DND-41 (cell line): ENCODE measurements around the gene EPRS1.

Experiments
- ATAC-seq: fragments of 200-7000 bp; cut with Tn5 transposase; 3 replicates; pipeline ENCODE4 v1.9.1; 2021; ENCODE audit warnings: low read depth; ENCODE audit not compliant: insufficient read depth
- DNase-seq: peaks from one replicate; pipeline ENCODE4 v3.0.0-alpha.2; 2020
- H2AFZ ChIP-seq: 2 replicates; pipeline ENCODE4 v1.6.0; 2012; ENCODE audit warnings: low read depth, low read length
- H3K27ac ChIP-seq: 2 replicates; pipeline ENCODE4 v1.5.1; 2012; ENCODE audit warnings: low read length, inconsistent platforms
- H3K27me3 ChIP-seq: fragments of 200-600 bp; sonication (generic); 2 replicates; pipeline ENCODE4 v1.6.0; 2012; ENCODE audit warnings: low read length, mild to moderate bottlenecking, inconsistent platforms; ENCODE audit not compliant: insufficient read depth, poor library complexity
- H3K36me3 ChIP-seq: 2 replicates; pipeline ENCODE4 v1.5.1; 2012; ENCODE audit warnings: low read length, inconsistent platforms; ENCODE audit not compliant: insufficient read depth
- H3K4me1 ChIP-seq: 2 replicates; pipeline ENCODE4 v1.5.1; 2012; ENCODE audit warnings: mild to moderate bottlenecking, low read length; ENCODE audit not compliant: insufficient read depth
- H3K4me2 ChIP-seq: 2 replicates; pipeline ENCODE4 v1.6.0; 2012; ENCODE audit warnings: mild to moderate bottlenecking, moderate library complexity, low read length, inconsistent platforms; ENCODE audit not compliant: insufficient read depth
- H3K4me3 ChIP-seq, 2 experiments: fragments of 200-600 bp in 1 of 2; shearing (Covaris generic) in 1 of 2; 2 replicates each; pipeline ENCODE4 v1.5.1; 2012 to 2016; ENCODE audit warnings: inconsistent platforms in 2 of 2, low read length in 2 of 2, mild to moderate bottlenecking in 2 of 2, low read depth in 1 of 2, moderate library complexity in 1 of 2
- H3K79me2 ChIP-seq: 2 replicates; pipeline ENCODE4 v1.6.0; 2012; ENCODE audit warnings: low read length, inconsistent platforms; ENCODE audit not compliant: insufficient read depth
- H3K9ac ChIP-seq: 2 replicates; pipeline ENCODE4 v1.6.0; 2012; ENCODE audit warnings: low read depth, mild to moderate bottlenecking, inconsistent platforms, low read length, moderate library complexity
- H3K9me3 ChIP-seq: 2 replicates; pipeline ENCODE4 v1.5.1; 2012; ENCODE audit warnings: low read length, moderate library complexity, mild to moderate bottlenecking, inconsistent platforms; ENCODE audit not compliant: insufficient read depth, severe bottlenecking
- H4K20me1 ChIP-seq: 2 replicates; pipeline ENCODE4 v1.6.0; 2012; ENCODE audit warnings: low read length; ENCODE audit not compliant: insufficient read depth
- EZH2 ChIP-seq: IDR thresholded peaks from 3 replicates; pipeline ENCODE4 v1.6.1; 2012; ENCODE audit warnings: borderline replicate concordance, low read depth, mild to moderate bottlenecking, moderate library complexity, low read length, inconsistent platforms; ENCODE audit not compliant: severe bottlenecking
- TF ChIP-seq, protein P1 (sequence below): IDR thresholded peaks from 2 replicates; pipeline ENCODE4 v1.5.1; 2012; ENCODE audit warnings: borderline replicate concordance, low read length, moderate library complexity, mild to moderate bottlenecking; ENCODE audit not compliant: poor library complexity, severe bottlenecking; ENCODE audit errors: extremely low read depth

Gene EPRS1

DNA sequence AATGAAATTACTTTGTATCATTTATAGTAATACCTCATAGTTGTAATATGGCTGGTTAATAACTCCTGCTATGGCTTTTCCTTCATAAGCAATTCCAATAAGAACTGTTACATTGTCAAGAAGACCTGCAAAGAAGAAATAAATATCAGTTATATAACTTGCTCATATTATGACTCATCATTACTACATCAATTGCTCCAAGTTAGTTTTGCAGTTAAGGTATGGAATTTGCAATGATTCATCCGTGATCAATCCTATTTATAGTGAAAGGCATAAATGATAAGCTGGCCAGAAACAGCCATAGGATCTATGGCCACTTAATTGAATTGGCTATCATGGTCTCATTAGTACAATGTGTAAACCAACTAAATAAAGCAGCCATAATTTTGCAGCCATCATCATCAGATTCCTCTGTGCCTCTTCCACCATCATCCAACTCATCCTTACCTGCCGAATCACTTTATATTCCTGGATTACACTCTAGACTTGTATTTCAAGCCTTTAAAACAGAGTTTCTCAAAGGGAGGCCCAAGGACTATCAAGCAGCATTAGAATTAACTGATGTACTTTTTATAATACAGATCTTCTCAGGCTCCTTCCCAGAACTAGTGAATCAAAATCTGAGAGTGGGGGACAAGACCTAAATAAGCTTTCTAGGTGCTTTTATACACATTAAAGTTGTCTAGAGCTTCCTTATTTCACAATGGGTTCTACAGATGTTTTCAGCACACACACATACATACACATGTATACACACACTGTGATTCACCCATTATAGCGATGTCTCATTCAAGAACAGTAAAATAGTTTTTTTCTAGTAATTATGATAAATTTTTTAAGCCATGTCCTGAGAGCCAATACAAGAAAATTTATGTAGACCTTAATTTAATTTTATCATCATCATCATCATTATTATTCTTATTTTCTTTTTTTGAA, 21.2 kb upstream of the EPRS1 start:
- DNase-seq (no peak), ATAC-seq (no peak)
- Histone ChIP-seq H2AFZ (no peak overlapping the region), H3K27me3 (no peaks in the 10 kb centered on the region), H3K4me2 (no peak overlapping the region), H3K79me2 (no peaks in the 10 kb centered on the region), H3K4me1 (no peaks in the 10 kb centered on the region), H3K36me3 (peaks cover 45% of the 10 kb centered on the region), H3K9me3 (no peaks in the 10 kb centered on the region), H3K4me3 (no peak overlapping the region), H3K9ac (no peak overlapping the region), H4K20me1 (no peaks in the 10 kb centered on the region), H3K27ac (no peak overlapping the region)
- TF ChIP-seq EZH2: no peak
- TF ChIP-seq, protein P1, sequence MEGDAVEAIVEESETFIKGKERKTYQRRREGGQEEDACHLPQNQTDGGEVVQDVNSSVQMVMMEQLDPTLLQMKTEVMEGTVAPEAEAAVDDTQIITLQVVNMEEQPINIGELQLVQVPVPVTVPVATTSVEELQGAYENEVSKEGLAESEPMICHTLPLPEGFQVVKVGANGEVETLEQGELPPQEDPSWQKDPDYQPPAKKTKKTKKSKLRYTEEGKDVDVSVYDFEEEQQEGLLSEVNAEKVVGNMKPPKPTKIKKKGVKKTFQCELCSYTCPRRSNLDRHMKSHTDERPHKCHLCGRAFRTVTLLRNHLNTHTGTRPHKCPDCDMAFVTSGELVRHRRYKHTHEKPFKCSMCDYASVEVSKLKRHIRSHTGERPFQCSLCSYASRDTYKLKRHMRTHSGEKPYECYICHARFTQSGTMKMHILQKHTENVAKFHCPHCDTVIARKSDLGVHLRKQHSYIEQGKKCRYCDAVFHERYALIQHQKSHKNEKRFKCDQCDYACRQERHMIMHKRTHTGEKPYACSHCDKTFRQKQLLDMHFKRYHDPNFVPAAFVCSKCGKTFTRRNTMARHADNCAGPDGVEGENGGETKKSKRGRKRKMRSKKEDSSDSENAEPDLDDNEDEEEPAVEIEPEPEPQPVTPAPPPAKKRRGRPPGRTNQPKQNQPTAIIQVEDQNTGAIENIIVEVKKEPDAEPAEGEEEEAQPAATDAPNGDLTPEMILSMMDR: no peak

GRCh38 chr1:220062629-220063028, 16.3 kb upstream of the EPRS1 start:
- Histone ChIP-seq H4K20me1 (no peaks in the 10 kb centered on the region), H2AFZ (no peak overlapping the region), H3K36me3 (peaks cover 47% of the 10 kb centered on the region), H3K4me1 (no peaks in the 10 kb centered on the region), H3K9ac (no peak overlapping the region), H3K79me2 (no peaks in the 10 kb centered on the region), H3K27ac (no peak overlapping the region), H3K4me2 (no peak overlapping the region), H3K27me3 (no peaks in the 10 kb centered on the region), H3K9me3 (no peaks in the 10 kb centered on the region), H3K4me3 (no peak overlapping the region)
- DNase-seq (no peak), ATAC-seq (no peak)
- TF ChIP-seq, protein P1: no peak
- TF ChIP-seq EZH2: no peak

GRCh38 chr1:220060876-220061275, 14.6 kb upstream of the EPRS1 start:
- Histone ChIP-seq H3K4me1 (no peaks in the 10 kb centered on the region), H3K79me2 (no peaks in the 10 kb centered on the region), H3K4me2 (no peak overlapping the region), H3K36me3 (peaks cover 35% of the 10 kb centered on the region), H3K4me3 (no peak overlapping the region), H3K27me3 (no peaks in the 10 kb centered on the region), H3K9me3 (no peaks in the 10 kb centered on the region), H2AFZ (no peak overlapping the region), H3K27ac (no peak overlapping the region), H3K9ac (no peak overlapping the region), H4K20me1 (no peaks in the 10 kb centered on the region)
- no peak for ATAC-seq
- no peak for DNase-seq
- TF ChIP-seq, protein P1: no peak
- no peak for TF ChIP-seq EZH2

- H4K20me1 ChIP-seq: no peaks in the 10 kb centered on the region
- H2AFZ ChIP-seq: no peak overlapping the region
- no peak overlapping the region for H3K4me2 ChIP-seq
- H3K4me1 ChIP-seq: no peaks in the 10 kb centered on the region
- DNase-seq (no peak), ATAC-seq (no peak; the same call in 2 of the 3 replicates)
- no peak for TF ChIP-seq EZH2
- TF ChIP-seq, protein P1: no peak
- no peak overlapping the region for H3K4me3 ChIP-seq
- no peak overlapping the region for H3K9ac ChIP-seq
- H3K36me3 ChIP-seq: peaks cover 12% of the 10 kb centered on the region
- no peaks in the 10 kb centered on the region for H3K27me3 ChIP-seq
- H3K27ac ChIP-seq: no peak overlapping the region
- no peaks in the 10 kb centered on the region for H3K79me2 ChIP-seq
- no peaks in the 10 kb centered on the region for H3K9me3 ChIP-seq
Measured at GRCh38 chr1:220056374-220056773, 10.1 kb upstream of the EPRS1 start.
